Muscle layer of duodenum (tissue), 2 donors: ENCODE measurements around the gene VLDLR.

ENCODE experiments used
- H3K27ac ChIP-seq: one replicate; pipeline ENCODE4 v1.7.0; 2013; ENCODE audit warnings: mild to moderate bottlenecking, low read length
- H3K27me3 ChIP-seq: one replicate; pipeline ENCODE4 v1.7.0; 2013; ENCODE audit warnings: low read depth, mild to moderate bottlenecking, control low read depth, low read length
- H3K36me3 ChIP-seq, 2 donors: one replicate each; pipeline ENCODE4 v1.7.0; 2013; ENCODE audit warnings: low read length in 2 of 2, control low read depth in 1 of 2, mild to moderate bottlenecking in 1 of 2; ENCODE audit not compliant: insufficient read depth in 2 of 2, control insufficient read depth in 1 of 2
- H3K4me1 ChIP-seq, 2 donors: one replicate each; pipeline ENCODE4 v1.7.0; 2013; ENCODE audit warnings: low read length in 2 of 2, mild to moderate bottlenecking in 2 of 2, control low read depth in 1 of 2, moderate library complexity in 1 of 2; ENCODE audit not compliant: insufficient read depth in 2 of 2, control insufficient read depth in 1 of 2
- H3K4me3 ChIP-seq, 2 donors: one replicate each; pipeline ENCODE4 v1.7.0; 2013; ENCODE audit warnings: low read length in 2 of 2, low read depth in 1 of 2, mild to moderate bottlenecking in 1 of 2
- H3K9me3 ChIP-seq, 2 donors: one replicate each; pipeline ENCODE4 v1.7.0; 2013; ENCODE audit warnings: low read length in 2 of 2, control low read depth in 1 of 2, mild to moderate bottlenecking in 1 of 2; ENCODE audit not compliant: control insufficient read depth in 1 of 2
- donor health status: healthy.

Gene VLDLR

DNA sequence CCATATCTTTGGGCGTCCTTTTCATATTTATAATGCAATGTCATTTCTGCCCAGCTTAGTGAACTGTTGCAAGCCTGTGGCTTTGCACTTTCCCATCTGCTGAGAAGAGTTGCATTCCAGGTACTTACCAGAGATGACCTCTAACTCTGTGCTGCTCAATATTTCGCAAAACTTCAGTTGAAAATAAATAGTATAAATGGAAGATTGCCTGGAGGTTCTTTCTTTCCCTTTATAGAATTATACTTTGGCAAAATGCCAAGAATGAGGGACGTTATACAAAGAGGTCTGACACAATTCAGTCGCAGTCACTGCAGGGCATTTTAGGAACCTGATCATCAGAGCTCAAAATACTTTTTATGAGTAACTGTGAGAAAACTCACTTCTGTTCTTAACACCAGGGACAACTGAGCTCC, 18.9 kb upstream of the VLDLR start:
- peaks cover 0 to 5% of the 10 kb centered on the region in 2 donors for H3K4me1 ChIP-seq
- H3K36me3 ChIP-seq, result no peaks in the 10 kb centered on the region
- no peak overlapping the region for H3K4me3 ChIP-seq
- no peak overlapping the region for H3K27ac ChIP-seq
- H3K27me3 ChIP-seq, result no peaks in the 10 kb centered on the region
- no peaks in the 10 kb centered on the region for H3K9me3 ChIP-seq

DNA sequence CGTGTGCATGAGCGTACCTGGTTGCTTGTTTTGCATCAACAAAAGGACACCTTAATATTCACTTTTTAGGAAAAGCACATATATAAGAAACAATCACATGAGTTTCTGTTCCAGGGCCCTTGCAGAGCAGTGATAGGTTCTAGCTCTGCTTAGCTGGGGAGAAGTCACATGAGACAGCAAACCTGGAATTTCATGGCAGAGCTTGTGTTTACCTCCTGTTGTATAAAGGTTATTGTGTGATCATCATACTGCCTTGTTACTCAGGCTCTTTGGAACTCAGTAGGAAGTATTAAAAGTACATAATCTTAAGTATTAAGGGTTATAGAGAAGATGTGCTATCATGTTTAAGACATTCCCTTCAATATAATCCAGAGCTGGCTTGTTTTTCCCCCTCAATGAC, 18.0 kb upstream of the VLDLR start:
- Histone ChIP-seq H3K4me1 (peaks cover 0 to 5% of the 10 kb centered on the region in 2 donors), H3K36me3 (no peaks in the 10 kb centered on the region), H3K27ac (no peak overlapping the region), H3K9me3 (no peaks in the 10 kb centered on the region), H3K27me3 (no peaks in the 10 kb centered on the region), H3K4me3 (no peak overlapping the region)

DNA sequence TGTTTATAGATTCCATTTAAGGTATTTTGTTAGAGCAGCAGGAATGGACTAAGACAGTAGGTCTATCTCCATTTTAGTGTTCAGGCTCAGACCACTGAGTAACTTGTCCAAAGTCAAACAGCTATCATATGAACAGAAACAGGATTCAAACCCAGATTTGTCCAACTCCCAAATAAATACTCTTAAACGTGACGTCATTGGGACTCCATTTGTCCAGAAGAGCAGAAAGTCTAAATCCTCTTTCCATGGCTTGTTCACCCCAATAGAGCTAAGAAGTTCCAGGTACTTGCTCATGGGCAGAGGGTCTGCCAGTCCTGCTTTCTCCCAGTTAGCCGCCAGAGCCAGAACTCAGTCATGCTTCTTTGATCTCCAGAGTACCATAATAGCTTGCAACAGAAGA, 16.3 kb upstream of the VLDLR start:
- H3K27ac ChIP-seq, result no peak overlapping the region
- no peaks in the 10 kb centered on the region for H3K9me3 ChIP-seq
- H3K36me3 ChIP-seq, result no peaks in the 10 kb centered on the region
- peaks cover 0 to 5% of the 10 kb centered on the region in 2 donors for H3K4me1 ChIP-seq
- H3K27me3 ChIP-seq, result no peaks in the 10 kb centered on the region
- no peak overlapping the region for H3K4me3 ChIP-seq

DNA sequence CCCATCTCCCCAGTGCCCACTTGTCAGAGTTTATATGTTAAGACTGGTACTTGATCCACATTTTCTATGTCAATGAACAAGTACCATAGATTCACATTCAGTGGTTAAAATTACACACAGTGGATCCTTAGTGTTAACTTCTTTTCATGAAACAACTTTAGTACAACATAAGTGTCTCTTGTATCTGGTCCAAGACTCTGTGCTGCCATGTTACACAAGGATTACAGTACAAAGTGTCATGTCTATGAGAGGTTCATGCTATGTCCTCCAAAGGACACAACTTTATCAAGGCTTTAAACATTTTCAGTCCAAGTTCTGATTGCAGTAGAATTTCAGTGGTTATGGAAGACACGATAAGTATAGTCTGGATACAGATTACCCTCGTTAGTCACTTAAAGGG, 13.3 kb upstream of the VLDLR start:
- Histone ChIP-seq H3K9me3 (no peaks in the 10 kb centered on the region), H3K27ac (no peak overlapping the region), H3K27me3 (no peaks in the 10 kb centered on the region), H3K4me3 (no peak overlapping the region), H3K36me3 (no peaks in the 10 kb centered on the region), H3K4me1 (no peaks in the 10 kb centered on the region)

DNA sequence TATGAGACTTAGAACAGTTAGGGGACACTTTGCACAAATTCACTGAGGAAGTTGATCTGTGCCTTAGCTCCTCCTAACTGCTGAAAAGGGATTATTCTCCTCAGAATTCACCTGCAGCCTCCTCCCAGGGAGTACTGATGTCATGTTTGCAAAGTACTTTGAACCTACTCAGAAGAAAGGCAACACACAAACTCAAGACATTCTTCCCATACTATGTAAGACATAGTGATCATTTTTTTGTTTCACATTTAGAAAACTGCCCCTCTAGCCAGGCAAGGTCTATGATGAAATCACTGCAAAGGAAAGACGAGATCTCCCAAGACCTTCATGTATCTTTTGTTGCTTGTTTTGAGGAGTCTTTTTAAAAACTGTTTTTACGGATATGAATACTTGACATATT, 10.6 kb upstream of the VLDLR start:
- no peaks in the 10 kb centered on the region for H3K9me3 ChIP-seq
- H3K36me3 ChIP-seq, result no peaks in the 10 kb centered on the region
- H3K4me1 ChIP-seq, result no peaks in the 10 kb centered on the region
- H3K4me3 ChIP-seq, result no peak overlapping the region
- H3K27me3 ChIP-seq, result no peaks in the 10 kb centered on the region
- no peak overlapping the region for H3K27ac ChIP-seq

DNA sequence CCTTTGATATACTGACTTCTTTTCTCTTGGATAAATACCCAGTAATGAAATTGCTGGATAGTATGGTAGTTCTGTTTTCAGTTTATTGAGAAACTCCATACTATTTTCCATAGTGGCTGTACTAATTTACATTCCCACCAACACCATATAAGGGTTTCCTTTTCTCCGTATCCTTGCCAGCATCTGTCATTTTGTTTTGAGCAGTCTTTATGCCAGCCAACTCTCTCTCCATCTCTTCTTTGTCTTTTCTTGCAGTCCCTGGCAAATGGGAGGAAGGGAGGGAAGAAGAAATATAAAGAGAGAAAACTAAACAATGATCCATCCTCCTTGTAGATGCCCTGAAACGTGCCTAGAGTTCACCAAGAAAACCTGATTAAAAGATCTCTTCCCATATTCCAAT, 9.6 kb upstream of the VLDLR start:
- no peaks in the 10 kb centered on the region for H3K9me3 ChIP-seq
- H3K36me3 ChIP-seq, result no peaks in the 10 kb centered on the region
- no peak overlapping the region for H3K4me3 ChIP-seq
- no peaks in the 10 kb centered on the region for H3K4me1 ChIP-seq
- no peak overlapping the region for H3K27ac ChIP-seq
- H3K27me3 ChIP-seq, result no peaks in the 10 kb centered on the region

DNA sequence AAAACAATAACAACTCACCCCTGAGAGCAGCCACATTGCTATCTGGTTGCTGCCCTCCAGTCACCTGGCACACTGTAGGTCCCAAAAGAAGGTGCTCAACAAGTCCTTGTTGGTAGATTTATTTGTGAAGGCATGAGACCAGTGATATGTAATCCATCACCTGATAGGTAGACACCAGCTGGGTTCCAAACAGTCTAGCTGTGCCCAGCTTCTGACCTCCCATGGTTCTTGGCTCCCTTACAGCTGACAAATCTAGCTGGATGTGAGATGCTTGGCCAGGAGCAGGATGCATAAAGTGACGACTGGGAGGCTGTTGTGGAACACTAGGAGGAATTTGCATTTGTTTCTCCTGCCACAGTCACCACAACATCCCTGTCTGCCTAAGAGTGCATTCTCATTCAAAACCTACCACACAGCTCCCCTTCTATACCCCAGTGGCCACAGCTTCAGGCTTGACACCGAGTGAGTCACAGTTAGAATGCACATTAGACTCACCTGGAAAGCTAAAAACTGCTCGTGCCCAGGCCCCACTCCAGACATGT, 7.8 kb upstream of the VLDLR start:
- H3K4me3 ChIP-seq, result no peak overlapping the region
- H3K36me3 ChIP-seq, result no peaks in the 10 kb centered on the region
- H3K9me3 ChIP-seq, result no peaks in the 10 kb centered on the region
- no peaks in the 10 kb centered on the region for H3K4me1 ChIP-seq
- no peak overlapping the region for H3K27ac ChIP-seq
- H3K27me3 ChIP-seq, result no peaks in the 10 kb centered on the region

DNA sequence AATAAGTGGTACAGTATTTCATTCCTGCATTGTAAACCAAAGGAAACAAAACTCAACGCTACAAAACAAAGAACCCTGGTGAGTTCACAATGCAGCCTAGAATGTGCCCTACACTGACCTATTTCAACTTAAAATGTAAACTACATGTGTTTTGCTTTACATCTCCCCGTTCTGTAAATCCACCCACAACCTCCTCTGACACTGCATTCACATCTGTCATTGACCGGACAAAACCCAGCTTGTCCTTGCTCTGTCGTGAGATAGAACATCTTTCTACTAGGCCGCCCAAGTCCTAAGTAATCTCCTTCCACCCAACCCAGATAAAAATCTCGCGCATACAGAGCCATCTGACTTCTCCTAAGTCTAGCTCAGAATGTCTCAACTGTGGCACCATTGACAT, 6.1 kb upstream of the VLDLR start:
- no peak overlapping the region for H3K27ac ChIP-seq
- no peaks in the 10 kb centered on the region for H3K9me3 ChIP-seq
- no peak overlapping the region for H3K4me3 ChIP-seq
- H3K4me1 ChIP-seq, result peaks cover 0 to 2% of the 10 kb centered on the region in 2 donors
- no peaks in the 10 kb centered on the region for H3K36me3 ChIP-seq
- no peaks in the 10 kb centered on the region for H3K27me3 ChIP-seq

DNA sequence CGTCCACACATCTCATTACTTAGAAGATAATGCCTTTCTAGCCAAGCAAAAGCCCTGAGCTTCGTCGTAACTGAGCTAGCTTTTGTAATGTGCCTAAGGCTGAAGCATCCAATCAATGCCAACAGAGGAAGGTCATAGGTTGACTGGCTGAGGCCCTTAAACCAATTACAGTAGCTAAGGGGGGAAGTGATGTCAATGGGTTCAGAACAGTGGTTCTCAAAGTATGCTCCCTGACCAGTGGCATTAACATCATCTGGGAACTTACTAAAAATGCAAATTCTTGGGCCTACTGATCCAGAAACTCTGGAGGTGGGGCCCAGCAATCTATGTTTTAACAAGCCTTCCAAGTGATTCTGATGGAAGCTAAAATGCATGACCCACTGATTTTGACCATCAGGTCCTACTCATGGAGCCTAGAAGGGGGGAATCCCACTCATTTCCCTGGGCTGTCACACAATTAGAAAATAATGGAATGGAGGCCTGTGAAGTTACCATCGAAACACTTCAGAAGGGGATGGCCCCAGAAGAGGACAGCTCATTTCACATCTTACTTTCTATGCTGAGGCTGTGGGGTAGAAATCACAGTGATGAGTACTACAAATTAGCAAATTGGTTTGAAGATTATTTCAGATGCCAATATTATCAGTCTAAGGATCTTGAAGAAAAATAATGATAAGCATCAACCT, 4.8 kb upstream of the VLDLR start:
- H3K4me3 ChIP-seq, result no peak overlapping the region
- H3K9me3 ChIP-seq, result no peaks in the 10 kb centered on the region
- H3K36me3 ChIP-seq, result no peaks in the 10 kb centered on the region
- H3K27me3 ChIP-seq, result no peaks in the 10 kb centered on the region
- H3K4me1 ChIP-seq, result peaks cover 0 to 4% of the 10 kb centered on the region in 2 donors
- H3K27ac ChIP-seq, result no peak overlapping the region

DNA sequence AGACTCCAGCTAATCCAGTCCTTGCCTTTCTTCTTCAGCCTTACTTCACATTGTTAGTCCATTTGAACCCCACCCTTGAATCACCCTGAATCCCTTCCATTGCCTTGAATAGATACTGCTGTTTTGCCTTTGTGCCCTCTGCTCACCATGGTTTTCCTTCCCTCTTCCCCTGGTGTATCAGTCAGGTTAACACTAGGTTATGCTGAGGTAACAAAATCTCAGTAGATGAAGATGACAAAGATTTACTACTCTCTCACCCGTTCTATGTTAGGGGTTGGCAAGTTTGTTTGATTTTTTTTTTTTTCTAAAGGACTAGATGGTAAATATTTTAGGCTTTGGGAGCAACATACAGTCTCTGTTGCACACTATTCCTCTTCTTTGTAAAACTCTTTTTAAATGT, 3.3 kb upstream of the VLDLR start:
- peaks cover 0 to 11% of the 10 kb centered on the region in 2 donors for H3K4me1 ChIP-seq
- H3K9me3 ChIP-seq, result no peaks in the 10 kb centered on the region
- H3K27ac ChIP-seq, result no peak overlapping the region
- H3K27me3 ChIP-seq, result peaks cover 2% of the 10 kb centered on the region
- no peaks in the 10 kb centered on the region for H3K36me3 ChIP-seq
- no peak overlapping the region for H3K4me3 ChIP-seq

DNA sequence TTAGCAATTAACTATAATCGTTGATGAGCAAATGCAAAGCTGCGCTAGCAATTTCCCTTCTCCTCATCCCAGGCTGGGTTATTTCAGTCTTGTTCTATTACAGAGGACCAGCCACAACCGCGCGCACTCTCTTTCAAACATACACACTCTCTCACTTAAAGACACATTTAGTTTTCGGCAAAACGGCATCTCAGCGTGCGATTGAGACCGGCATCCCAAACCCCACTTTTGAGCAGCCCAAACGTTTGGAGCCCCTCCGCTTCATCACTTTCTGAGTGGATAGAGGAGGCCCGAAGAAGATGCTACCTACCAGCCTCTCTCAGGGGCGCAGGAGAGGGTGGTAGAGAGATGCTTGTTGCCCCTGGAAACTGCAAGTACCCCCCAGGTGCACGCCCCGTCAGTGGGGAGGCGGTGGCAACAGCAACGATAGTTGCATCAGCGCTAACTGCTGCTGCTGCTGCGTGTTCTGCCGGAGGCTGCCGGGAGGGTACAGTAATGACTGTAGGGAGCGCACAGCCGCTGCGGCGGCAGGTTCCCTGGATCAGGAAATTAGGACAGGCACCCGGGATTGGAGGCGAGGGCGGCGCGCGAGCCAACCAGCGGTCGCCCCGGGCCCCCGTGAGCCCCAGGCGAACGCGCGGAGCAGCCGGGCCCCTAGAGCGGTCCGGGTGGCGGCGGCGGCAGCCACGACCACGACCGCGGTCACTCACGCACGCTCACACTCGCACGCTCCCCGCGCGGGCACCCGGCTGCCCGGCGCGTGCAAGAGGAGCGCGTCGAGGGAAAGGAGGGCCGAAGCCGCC, 467 bp upstream of the VLDLR start:
- no peak overlapping the region for H3K27ac ChIP-seq
- peak overlapping the region; percentile 34 to 77 for H3K4me3 ChIP-seq
- peaks cover 5% of the 10 kb centered on the region for H3K27me3 ChIP-seq
- H3K4me1 ChIP-seq, result peaks cover 0 to 11% of the 10 kb centered on the region in 2 donors
- no peaks in the 10 kb centered on the region for H3K36me3 ChIP-seq
- H3K9me3 ChIP-seq, result no peaks in the 10 kb centered on the region
